Left hindlimb (tissue), 1 donor: Measurements from ENCODE around the gene ASNSD1.

Source experiments
- DNase-seq: peaks from one replicate; pipeline ENCODE4 v3.0.0-alpha.2; 2018

The ASNSD1 gene

DNA sequence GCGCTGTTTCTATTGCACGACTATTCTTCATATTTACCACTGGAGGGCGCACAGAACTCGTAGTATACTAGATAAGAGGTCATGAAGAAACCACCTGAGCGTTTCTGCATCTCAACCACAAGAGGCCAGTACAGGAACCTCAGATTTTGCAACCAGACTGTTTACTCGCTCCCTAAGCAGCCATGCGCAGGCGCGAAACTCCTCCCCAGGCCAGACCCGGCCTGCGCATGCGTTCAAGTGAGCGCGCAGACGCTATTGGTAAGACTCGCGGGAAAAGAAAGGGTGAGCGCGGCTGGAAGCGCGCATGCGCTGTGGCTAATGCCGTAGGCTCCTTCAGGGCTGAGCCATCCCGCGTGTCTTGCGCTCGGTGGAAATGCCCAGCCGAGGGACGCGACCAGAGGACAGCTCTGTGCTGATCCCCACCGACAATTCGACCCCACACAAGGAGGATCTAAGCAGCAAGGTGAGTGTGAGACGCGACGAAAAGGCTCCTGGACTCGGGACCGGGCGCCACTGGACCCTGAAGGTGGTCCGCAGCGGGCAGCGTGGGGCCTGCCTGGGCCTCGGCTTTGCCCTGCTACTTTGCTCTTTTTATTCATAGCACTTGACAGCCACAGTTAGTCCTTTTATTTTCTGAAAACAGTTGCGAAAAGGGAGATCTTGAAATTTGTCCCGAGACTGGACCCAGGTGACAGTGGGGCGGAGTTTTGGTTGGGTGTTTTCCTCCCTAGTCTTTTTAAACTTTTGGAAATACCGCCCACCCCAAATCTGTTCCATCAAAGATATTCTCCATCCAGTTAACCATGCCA is at the start of gene ASNSD1:
ASNSD1 (plus strand) TSS at position 312 of the 809 bp plus-strand sequence. CDS start 4,674 bp downstream, outside the sequence.
- DNase-seq: peak; percentile 99

DNA sequence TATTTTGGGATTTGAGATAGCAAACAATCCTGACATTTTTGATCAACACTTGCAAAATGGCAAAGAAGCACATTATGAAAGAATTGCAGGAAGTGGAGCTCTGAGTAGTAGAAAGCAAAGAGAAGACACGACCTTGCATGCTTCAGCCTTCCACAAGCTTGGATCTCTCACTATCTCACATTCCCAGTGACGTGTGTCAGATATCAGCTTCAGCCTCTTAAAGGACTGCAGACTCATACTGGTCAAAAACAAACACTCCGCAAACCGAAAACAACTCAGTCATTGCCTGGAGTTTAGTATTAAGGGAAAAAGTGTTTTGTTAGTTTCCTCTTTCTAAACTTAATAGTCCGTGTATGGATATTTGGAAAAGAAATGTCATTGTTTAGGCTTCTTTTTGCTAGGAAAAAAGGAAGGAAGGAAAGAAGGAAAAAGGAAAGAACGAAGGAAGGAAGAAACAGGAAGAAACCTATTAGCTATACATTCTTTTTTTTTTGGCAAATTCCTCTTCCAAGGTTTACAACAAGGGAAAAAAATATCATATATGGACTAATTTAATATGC is 48.1 kb upstream of the ASNSD1 start:
- DNase-seq: no peak

DNA sequence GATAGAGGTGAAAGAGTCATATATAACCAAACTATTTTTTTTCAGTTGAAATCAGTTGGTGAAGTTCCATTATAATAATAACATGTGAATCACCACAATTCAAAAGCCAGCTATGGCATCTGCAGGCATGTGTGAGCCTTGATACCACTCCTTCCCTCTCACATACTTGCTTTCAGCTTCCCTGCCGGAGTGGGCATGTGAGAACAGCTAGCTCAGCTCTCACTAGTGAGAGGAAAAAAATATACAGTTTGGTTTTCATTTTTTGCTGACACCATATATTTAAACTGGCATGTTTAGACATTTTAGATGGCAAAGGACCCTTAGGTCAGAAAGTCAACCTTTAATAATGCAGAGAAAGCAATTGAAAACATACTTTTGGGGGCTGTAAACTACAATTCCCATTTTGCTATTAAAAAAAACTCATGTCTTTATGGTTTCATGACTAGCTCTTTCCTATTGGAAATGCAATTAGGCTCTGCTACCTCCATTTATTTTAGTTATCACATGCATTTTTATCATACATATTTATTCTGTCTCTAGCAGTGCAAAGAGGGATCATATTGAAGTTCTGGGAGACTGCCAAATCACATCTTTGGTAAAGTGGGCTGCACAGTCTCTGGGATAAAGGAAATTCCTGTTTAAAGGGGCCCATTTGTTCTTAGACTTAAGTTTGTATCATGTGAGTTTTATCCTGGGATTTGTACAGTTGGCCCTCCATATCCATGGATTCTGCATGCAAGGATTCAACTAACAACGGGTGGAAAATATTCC is 47.4 kb upstream of the ASNSD1 start:
- no peak for DNase-seq

DNA sequence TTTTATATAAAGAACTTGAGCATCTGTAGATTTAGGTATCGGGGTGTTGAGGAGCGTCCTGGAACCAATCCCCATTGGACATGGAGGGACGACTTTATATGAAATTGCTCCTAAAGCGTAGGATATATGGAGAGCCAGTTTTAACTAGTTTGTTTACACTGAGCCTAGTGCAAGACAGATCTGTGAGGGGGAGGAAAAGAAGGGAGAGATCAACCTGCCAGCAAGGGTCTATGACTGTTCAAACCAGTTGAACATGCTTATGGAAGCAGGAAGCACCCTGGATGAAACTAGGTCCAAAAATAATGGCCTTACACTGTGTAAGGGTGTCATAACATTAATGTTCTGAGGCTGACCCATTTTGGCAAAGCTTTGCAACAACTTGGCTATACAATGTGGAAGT is 46.7 kb upstream of the ASNSD1 start:
- DNase-seq: no peak

DNA sequence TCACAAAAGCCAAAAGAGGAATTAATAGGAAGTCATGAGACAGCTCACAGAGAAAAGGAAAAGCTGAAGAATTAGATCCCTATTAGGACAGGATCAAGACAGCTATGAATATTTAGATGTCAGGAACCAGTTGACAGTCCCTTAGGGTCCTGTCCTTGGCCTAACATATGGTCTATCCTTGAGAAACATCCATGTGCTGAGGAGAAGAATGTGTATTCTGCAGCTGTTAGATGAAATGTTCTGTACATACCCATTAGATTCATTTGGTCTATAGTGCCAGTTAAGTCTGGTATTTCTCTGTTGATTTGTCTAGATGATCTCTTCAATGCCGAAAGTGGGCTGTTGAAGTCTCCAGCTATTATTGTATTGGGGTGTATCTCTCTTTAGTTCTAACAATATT is 43.1 kb upstream of the ASNSD1 start:
- DNase-seq: no peak

DNA sequence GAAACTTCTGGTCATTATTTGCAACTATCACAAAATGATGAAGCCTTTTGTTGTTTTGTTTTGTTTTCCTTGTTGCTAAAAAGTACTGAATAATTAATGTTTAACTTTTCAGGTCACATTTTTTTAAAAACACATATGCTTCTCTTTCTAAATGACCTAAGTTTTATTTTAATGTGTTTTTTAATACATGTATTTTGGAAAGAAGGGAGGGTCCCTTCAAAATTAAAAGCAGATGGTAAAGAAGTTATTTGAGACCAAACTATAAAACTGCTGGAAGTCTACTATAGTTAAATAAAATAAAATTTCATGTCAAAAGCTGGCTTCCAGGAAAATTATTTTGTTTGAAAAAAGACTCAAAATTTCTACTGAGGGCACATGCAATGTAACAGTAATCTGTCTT is 39.5 kb upstream of the ASNSD1 start:
- DNase-seq: no peak

DNA sequence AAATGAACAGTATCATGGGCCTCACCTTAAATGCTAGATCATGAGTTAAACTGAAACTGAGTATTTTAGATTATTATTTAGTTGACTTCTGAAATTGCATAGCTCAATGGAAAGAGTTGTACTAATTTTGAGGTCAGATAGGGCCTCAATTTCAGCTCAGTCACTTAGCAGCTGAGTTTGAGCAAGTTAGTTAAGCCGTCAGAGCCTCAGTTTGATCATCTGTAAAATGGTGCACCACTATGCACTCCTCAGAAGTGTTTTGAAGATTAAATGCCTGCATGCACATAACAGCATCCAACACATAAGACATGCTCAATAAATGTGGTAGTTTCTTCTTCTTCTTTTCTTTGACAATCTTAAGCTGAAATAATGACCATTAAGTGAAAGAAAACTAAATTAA is 38.2 kb upstream of the ASNSD1 start:
- DNase-seq: no peak

DNA sequence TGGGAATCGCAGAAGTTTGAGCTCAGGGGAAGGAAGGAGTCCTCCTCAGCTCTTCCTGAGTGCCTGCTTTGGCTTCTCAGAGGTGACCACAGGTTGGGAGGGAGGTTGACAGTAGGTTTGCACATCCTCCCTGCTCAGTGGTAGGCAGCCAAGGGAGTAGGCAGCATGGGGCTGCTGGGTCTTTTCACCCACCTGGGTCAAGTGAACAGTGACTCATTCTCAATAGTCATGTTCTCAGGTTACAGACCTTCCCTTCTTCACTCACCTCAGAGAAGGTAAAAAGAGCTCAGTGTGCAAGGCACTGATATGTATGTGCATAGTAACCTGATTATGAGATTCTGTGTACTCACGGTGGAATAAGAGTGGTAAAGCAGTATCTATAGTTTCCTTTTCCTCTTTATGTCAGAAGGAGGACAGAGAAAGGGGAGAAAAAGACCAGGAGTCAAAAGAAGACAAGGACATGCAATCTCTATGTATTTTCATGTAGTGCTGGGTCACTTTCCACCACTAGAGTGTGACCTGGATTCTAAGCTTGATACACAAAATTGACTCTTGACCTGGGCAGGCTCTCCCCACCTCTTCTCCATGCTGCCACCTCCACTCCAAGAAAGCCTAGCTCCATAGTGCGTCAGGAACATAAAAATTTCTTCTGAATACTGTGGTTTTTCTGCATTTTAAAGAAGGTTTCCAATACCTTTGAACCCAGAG is 36.5 kb upstream of the ASNSD1 start:
- DNase-seq: no peak

DNA sequence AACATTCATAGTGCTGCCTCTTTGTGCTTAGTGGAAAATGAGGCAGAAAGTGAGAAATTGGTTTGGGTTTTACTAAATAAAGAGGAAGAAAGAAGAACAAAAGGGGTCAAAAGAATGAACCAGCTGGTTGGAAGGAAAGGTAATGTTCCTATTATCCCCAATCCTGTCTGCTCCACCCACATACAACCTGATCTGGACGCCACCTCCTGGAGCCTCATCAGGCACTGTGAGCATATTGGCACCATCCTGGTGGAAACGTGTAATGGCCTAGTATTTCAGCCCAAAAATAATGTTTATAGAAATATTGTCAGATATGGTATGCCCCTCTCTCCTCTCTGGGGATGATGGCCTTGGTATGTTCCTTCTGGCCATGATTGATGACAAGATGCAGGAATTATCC is 35.6 kb upstream of the ASNSD1 start:
- no peak for DNase-seq

DNA sequence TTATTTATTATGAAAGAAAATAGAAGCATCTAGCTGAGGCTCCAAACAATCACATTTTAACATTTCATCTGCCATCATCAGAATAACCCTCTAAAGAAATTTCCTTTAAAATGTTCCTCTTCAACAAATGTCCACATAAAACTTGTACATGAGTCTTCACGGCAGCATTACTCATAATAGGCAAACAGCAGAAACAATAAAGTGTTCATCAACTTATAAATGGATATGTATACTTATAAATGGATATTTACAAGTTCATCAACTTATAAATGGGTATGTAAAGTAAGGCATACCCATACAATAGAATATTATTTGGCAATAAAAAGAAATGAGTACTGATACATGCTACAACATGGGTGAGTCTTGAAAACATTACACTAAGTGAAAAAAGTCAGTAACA is 33.5 kb upstream of the ASNSD1 start:
- DNase-seq: no peak

DNA sequence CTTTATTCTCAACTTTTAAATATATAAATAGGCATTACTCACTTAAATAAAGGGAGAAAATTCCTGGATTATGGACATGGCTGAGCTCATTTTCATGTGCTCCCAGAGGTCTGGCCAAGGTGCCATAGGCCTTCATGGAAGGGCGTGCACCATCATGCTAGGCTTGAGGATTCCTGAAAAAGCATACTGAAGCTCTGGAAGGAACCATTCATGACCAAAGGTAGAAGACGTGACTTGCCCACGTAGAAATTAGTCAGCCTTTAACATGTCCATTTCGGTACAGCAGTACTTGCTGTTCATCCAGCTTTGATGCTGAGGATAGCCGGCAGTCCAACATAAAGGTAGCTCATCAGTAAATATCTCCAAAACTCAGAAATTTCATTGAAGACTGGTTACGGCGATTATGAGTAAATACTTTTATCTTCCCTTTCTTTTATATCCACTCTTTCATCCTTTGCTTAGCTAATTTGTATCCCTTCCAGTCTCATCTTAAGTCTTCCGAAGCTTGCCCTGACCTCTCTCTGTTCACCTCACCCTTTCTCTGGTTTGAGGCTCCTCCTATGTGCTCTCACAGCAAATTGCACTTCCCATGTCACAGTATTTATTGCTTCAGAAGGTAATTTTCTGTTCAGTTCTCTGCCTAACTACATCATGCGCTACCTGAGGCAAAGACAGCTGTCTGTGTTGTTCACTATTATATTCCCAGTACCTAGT is 32.3 kb upstream of the ASNSD1 start:
- no peak for DNase-seq

DNA sequence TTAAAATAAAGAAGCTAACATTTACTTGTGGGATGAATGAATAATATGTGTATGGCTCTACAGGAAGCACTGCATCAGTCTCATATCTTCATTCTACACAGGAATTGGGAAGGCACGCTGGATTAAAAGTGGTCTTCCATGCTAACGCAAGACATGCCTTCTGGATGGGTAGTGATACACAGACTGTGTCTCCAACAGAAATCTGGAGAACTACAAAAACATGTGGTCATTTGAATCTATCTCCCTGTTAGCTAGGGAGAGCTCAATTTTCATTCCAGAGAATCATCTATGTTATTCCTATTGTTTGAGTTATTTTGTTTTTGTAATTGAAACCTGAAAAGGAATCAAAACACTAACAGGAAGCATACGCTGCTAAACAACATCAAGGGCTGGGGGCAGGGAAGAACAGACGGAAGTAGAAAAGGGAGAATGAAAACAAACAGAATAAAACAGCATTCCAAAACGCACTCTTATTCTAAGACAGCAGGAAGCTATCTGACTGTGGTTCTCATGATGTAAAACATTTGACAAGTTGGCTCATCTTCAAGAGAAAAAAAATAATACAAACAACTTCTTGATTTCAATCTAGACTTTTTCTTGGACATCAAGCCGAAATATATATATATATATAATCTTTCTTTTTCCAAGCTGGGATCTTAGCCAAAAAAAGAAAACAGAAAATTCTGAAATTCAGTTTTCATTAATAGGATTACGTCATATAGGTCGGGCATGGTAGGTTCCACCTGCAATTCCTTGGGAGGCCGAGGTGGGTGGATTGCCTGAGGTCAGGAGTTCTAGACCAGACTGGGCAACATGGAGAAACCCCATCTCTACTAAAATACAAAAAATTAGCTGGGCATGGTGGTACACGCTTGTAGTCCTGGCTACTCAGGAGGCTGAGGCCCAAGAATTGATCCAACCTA is 31.5 kb upstream of the ASNSD1 start:
- no peak for DNase-seq

DNA sequence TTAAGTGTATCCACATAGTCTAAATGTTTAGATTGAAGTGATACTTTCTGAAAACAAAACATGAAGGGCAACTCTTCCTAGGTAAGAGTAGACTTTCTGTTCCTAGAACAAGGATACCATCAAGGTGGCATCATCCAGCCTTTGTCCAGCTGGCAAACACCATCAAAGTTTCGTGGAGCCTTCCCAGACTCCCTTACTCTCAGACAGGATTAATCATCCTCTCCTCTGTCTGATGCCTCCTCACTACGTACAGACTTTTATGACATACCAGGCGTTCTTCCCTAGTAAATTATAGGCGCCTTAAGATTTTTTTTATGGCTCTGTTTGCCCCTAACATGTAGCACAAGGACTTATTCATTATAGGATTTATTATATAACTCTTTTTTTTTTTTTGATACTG is 29.4 kb upstream of the ASNSD1 start:
- no peak for DNase-seq

DNA sequence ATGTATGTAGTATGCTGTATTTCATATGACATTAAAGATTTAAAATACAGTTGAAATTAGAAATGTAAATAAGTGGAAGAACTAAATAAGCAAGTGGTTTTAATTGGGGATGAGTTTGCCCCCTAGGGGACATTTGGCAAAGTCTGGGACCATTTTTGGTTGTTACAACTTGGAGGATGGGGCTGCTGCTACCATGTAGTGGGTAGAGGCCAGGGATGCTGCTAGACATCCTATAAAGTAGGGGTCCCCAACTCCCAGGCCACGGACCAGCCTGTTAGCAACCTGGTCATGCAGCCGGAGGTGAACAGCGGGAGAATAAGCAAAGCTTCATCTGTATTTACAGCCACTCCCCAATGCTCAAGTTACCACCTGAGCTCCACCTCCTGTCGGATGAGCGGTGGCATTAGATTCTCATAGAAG is 27.9 kb upstream of the ASNSD1 start:
- DNase-seq: no peak

DNA sequence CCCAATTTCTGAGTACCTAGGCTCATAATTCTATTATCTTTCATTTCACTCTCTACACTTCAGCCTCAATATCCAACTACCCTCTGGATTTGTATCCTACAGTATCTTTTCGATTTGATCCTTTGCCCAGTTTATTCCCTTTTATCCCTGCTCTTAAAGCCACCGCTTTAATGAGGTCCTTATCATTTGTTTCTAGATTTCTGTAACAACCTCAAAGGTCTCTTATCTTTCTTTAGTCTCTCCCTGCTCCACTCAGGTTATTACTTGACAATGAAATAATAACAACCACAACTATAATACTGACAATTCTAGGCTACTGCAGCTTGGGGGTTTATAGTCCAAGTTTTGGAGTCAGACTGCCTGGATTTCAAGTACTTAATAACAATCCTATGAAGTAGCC is 25.9 kb upstream of the ASNSD1 start:
- DNase-seq: no peak

DNA sequence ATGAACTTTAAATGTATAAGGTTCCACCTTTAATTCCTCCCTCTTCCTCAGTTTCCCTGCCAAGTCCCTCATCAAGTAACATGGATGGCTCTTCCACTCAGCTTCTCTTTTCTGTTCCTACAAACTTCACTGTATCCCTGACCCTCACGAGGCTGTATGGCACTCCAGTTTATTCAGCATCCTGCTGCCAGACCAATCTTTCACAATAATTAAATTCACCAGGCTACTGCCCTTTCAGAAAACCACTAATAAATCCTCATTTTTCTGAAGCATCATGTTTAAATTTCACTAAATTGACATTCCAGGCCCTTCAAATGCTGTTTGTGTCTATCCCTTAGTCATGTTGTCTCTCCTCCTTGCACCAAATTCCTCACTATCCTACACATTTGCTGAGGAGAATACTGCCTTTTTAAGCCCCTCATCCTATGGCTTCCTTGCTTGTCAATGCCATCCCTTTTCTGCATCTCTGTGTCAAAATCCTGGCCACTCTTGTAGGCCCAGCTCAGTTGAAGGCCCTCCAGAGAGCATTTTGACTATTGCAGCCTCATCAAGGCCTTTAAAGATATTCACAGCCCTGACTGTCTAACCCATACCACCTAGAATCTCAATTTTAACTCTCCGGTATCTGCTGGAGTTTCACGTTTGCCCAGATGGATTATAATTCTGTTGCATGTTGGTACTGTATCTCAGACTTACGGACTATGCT is 22.8 kb upstream of the ASNSD1 start:
- no peak for DNase-seq

DNA sequence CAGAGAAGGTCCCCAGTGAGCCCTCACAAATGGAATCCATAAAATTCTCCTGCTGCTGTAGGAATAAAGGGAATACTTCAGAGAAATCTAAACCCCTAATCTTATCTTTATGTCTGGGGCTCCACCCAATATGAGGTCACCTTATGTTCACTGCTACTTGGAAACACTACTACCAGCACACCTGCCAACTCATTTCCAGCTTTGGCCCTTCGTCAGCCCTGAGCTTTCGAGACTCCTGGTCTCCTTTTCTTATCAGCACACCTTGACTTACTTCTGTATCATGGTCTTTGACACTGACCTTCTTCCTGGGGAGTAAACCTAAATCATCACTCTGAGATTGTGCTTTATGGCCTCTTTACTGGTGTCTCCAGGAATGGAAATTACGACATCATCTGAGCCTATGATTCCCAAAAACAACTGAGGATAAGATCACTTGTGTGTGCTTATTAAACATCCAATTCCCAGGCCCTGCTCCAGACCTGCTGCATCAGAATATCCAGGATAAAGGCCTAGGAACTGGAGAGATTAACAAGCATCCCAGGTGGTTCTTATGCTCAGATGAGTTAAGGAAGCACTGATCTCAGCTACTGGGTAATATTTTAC is 22.2 kb upstream of the ASNSD1 start:
- DNase-seq: no peak

DNA sequence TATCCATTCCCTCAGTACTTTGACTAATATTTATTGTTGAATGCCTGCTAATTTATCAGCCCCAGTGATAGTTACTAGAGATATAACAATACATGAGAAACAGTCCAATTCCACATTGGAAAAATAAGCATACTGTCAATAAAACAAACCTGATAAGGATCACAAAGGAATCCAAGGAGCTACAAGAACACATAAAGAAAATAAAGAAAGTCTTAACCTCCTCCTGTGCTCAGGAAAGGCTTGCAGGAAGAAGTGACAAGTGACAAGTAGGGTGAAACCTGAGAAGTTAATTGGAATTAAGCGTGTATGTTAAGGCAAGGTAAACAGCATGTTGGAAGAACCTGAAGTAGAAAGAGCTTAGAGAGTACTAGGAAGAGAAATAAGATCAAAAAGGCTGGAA is 20.3 kb upstream of the ASNSD1 start:
- no peak for DNase-seq

DNA sequence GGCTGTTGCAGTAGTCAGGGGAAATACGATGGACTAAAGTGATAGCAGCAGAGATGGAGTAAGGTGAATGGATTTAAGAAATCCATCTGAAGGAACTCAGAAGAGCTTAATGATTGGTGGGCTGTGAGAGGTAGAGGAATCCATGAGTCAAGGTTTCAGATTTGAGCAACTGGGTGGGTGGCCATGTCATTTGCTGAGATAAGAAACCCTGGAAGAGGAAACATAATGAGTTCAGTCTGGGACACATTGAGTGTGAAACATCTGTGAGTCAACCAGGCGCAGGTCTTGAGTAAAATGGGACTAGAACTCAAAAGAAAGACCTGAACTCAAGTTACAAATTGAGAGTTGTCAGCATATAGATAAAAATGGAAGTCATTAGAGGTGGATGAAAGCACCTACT is 19.7 kb upstream of the ASNSD1 start:
- DNase-seq: no peak

DNA sequence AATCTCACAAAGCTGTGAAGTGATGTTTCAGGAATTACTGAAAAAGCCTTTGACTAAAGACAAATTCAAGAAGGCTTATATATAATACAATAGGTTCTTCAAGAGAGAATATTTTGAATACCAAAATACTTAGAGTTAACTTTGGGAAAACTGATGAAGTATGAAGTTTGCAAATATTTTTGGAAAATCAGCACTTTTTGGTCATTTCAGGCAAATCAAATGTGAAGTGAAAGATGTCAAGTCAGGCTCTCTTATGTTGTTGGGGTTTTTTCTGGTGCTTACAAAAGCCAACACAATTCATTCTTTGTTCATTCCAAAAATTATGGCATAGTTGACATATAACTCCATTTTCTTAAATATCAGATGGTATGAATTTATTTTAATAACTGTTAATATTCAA is 14.7 kb upstream of the ASNSD1 start:
- DNase-seq: no peak
